WERI-Rb-1 (cell line): ENCODE measurements around the gene AGRP.
A peak's percentile ranks its signal among the peaks of the same experiment; 100 is the strongest.
"Not testable (repeated sequence)": the region's sequence is repeated elsewhere in the genome, so short reads cannot be mapped to it uniquely, and the experiment has no call there.

Experiments used
- DNase-seq: peaks from one replicate; pipeline ENCODE4 v3.0.0-alpha.2; 2020
- H3K27ac ChIP-seq: fragments of 250-450 bp; sonication (Bioruptor Pico); 2 replicates; pipeline ENCODE4 v1.5.1; 2020; ENCODE audit warnings: mild to moderate bottlenecking, moderate library complexity
- H3K27me3 ChIP-seq: fragments of 250-450 bp; sonication (Bioruptor Pico); 2 replicates; pipeline ENCODE4 v1.5.1; 2021; ENCODE audit warnings: mild to moderate bottlenecking, low read depth, moderate library complexity; ENCODE audit not compliant: insufficient read depth, severe bottlenecking
- H3K36me3 ChIP-seq: fragments of 250-450 bp; sonication (Bioruptor Pico); 2 replicates; pipeline ENCODE4 v1.5.1; 2020; ENCODE audit warnings: mild to moderate bottlenecking, moderate library complexity
- H3K4me3 ChIP-seq: 2 replicates; pipeline ENCODE4 v1.5.1; 2011; ENCODE audit warnings: low read depth, mild to moderate bottlenecking, control low read depth, low read length
- H3K9me3 ChIP-seq: fragments of 250-450 bp; sonication (Bioruptor Pico); 2 replicates; pipeline ENCODE4 v1.5.1; 2021; ENCODE audit warnings: mild to moderate bottlenecking, moderate library complexity; ENCODE audit not compliant: severe bottlenecking
- TF ChIP-seq, protein P1 (sequence below): IDR thresholded peaks from 2 replicates; pipeline ENCODE4 v1.5.1; 2011; ENCODE audit warnings: low read depth, mild to moderate bottlenecking, control low read depth, inconsistent platforms, low read length

The AGRP gene

DNA sequence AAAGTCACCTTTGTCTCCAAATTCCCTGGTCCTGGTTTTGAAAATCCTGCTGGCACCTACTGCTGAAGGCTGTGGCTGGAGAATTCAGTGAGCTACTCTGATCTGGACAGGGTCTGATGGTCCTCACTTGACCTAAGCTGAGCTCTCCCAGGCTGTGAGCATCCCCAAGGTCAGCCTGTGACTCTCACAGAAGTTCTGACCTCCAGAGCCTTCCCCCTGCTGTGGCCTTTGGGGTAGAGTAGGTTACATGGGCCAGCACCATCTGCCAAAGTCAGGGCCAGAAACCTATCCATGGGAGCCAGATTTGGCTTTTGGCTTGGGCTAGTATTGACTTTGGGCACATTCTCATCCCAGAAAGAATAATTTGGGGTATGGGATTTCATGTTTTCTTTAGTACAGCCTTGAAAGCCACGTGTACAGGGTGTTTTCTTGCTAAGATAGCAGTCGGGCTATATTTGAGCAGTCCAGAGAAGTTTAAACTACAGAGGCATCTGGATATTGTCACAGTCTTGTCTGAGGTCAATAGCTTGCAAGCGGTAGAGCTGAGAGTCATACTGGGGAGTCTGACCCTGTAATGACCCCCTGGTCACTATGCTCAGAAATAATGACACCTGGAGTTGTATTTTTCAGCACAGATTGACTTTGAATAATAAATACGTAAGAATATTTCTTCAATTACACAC is 6.2 kb upstream of the AGRP start:
- H3K27ac ChIP-seq, result no peak overlapping the region; the same call in 1 of the 2 replicates

DNA sequence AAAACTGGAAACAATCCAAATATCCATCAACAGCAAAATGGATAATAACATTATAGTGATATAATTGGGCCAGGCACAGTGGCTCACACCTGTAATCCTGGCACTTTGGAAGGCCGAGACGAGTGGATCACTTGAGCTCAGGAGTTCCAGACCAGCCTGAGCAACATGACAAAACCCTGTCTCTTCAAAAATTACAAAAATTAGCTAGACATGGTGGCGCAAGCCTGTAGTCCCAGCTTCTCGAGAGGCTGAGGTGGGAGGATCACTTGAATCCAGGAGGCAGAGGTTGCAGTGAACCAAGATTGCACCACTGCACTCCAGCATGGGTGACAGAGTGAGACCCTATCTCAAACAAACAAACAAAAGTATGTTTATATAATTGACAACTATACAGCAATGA is 4.2 kb upstream of the AGRP start:
- H3K9me3 ChIP-seq, DNase-seq, H3K27me3 ChIP-seq, H3K36me3 ChIP-seq, H3K27ac ChIP-seq, H3K4me3 ChIP-seq: not testable (repeated sequence)

More for the DNA sequence above, 6.2 kb upstream of the AGRP start:
- Histone ChIP-seq H3K36me3 (no peaks in the 10 kb centered on the region), H3K4me3 (no peak overlapping the region), H3K27me3 (no peaks in the 10 kb centered on the region), H3K9me3 (no peaks in the 10 kb centered on the region)
- TF ChIP-seq, protein P1, sequence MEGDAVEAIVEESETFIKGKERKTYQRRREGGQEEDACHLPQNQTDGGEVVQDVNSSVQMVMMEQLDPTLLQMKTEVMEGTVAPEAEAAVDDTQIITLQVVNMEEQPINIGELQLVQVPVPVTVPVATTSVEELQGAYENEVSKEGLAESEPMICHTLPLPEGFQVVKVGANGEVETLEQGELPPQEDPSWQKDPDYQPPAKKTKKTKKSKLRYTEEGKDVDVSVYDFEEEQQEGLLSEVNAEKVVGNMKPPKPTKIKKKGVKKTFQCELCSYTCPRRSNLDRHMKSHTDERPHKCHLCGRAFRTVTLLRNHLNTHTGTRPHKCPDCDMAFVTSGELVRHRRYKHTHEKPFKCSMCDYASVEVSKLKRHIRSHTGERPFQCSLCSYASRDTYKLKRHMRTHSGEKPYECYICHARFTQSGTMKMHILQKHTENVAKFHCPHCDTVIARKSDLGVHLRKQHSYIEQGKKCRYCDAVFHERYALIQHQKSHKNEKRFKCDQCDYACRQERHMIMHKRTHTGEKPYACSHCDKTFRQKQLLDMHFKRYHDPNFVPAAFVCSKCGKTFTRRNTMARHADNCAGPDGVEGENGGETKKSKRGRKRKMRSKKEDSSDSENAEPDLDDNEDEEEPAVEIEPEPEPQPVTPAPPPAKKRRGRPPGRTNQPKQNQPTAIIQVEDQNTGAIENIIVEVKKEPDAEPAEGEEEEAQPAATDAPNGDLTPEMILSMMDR, result no peak
- DNase-seq, result no peak

DNA sequence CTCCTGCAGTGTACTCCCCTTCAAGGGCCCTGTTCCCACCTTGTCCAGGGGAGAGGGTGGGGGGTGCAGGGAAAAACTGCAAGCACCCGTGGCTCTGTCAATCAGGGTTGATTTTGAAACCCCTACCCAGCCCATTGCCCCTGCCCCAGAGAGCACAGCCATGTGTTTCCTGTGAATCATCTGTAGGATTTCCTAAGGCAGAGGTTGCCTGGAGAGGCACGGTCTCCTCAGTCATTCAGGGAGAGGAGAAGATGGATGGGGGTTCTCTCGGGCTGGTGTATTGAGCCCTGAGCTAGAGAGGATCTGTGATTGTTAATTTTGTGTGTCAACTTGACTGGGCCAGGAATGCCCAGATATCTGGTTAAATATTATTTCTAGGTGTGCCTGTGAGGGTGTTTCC is 3.5 kb upstream of the AGRP start:
- Histone ChIP-seq H3K4me3 (no peak overlapping the region), H3K27me3 (no peaks in the 10 kb centered on the region), H3K27ac (no peak overlapping the region), H3K36me3 (no peaks in the 10 kb centered on the region), H3K9me3 (no peaks in the 10 kb centered on the region)
- no peak for DNase-seq
- TF ChIP-seq, protein P1, result no peak

DNA sequence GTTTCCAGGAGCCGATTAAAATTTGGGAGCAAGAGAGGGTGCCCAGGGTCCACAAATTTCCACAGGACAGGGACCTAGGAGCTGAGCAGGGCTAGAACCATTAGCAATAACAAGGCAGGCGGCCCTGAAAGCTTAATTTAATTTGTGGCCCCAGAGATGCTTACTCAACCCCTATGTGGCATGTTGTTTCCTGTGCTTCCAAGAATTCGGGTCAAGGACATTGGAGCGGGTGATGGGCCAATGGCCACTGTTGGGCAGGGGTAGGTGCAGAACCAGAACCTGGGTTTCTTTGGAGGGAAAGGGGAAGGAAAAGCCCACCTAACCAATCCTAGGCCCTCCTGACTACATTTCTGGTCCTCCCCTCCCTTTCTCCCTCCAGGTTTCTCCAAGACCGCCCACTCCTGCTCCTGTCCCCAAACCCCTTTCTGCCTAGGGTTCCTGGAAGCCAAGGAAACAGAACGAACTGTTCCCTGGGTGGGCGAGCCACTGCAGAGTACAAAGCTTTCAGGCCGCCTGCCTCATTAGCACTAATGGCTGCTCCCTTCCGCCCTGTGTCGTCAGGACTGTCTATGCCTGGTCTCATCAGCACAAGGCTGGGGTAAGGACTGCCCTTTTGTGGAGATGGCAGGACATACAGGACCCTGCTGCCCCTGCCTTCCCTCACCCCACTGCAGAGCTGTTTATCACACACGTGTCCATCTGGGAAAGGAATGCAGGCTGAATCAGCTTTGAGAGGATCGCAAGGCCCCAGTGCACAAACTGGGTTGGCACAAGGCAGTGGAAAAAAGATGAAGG is 581 bp upstream of the AGRP start:
- Histone ChIP-seq H3K4me3 (no peak overlapping the region), H3K9me3 (no peaks in the 10 kb centered on the region), H3K36me3 (no peaks in the 10 kb centered on the region), H3K27ac (no peak overlapping the region), H3K27me3 (no peaks in the 10 kb centered on the region)
- TF ChIP-seq, protein P1, result no peak
- DNase-seq, result no peak

DNA sequence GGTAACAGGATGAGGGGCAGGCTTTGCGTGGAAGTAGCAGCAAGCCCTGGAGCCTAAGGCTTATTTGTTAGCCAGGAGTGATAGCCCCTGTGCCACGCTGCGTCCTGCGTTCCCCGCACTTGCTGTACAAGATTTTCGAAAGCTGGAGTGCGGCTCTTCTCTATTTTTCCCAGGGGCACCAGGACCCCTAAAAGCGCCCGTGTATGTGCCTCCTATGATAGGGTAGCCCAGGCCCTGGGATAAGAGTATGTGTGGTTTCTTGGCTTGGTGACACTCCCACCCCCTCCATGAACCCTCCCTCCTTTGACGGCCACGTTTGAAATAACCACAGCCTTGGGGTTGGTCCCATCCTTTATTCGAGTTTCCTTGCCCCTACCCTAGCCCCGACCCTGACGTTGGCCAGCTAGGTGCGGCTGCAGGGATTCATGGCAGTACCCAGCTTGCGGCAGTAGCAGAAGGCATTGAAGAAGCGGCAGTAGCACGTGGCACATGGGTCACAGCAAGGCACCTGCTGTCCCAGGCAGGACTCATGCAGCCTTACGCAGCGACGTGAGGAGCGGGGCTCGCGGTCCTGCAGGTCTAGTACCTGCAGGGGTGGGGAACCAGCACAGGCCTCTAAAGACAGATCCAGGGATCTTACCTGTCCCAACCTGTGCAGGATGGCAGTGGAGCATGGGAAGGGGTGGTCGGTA is 968 bp downstream of the AGRP start:
- Histone ChIP-seq H3K4me3 (peak overlapping the region; percentile 79), H3K27ac (peak overlapping the region; percentile 87), H3K9me3 (no peaks in the 10 kb centered on the region), H3K36me3 (peaks cover 7% of the 10 kb centered on the region; the same call in 1 of the 2 replicates), H3K27me3 (no peaks in the 10 kb centered on the region)
- TF ChIP-seq, protein P1, result no peak
- DNase-seq, result no peak
